ENCODE measurements around the gene TSFM. TPM values are rescaled to one million over a fixed set of nuclear protein-coding genes. Genes with fewer than 3 reads are reported as not detected.

Gene TSFM
- total and polyA plus RNA-seq, 4 donors, result 17.1 to 40.0 (median 26.0) TPM

DNA sequence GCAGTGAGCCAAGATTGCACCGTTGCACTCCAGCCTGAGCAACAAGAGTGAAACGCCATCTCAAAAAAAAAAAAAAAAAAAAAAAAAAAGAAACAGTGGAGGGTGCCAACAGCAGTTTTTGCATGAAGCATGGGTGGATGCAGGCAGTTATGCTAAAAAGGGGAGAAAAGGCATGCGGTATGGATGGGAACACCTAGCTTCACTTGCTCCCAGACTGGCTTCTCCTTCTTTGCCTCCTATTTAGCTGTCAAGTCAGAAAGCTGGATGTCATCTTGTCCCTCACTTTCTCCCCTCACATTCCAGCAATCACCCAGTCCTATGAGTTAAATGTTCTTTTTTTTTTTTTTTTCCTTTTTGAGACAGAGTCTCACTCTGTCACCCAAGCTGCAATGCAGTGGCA lies 7.5 kb upstream of the TSFM start:
- H3K9me3 ChIP-seq (ENCODE audit: control insufficient read depth in 4 of 4, insufficient read depth in 3 of 4, low read length in 3 of 4), result no peaks in the 10 kb centered on the region
- peaks cover 3 to 16% (median 6%) of the 10 kb centered on the region in 5 donors for H3K4me1 ChIP-seq (ENCODE audit: control insufficient read depth in 5 of 5, insufficient read depth in 5 of 5, low read length in 5 of 5)
- no peak overlapping the region for H3K27ac ChIP-seq (ENCODE audit: low read depth in 1 of 2, low read length in 1 of 2)
- DNase-seq (no peak), ATAC-seq (ENCODE audit: insufficient read depth, low FRiP score) (no peak)
- no peak overlapping the region for H3K9ac ChIP-seq (ENCODE audit: insufficient read depth in 1 of 2, low read length in 2 of 2)
- H3K27me3 ChIP-seq (ENCODE audit: control insufficient read depth in 3 of 3, insufficient read depth in 3 of 3, low read length in 2 of 3), result no peaks in the 10 kb centered on the region
- H3K4me3 ChIP-seq, result no peak overlapping the region
- TF ChIP-seq, protein P1, sequence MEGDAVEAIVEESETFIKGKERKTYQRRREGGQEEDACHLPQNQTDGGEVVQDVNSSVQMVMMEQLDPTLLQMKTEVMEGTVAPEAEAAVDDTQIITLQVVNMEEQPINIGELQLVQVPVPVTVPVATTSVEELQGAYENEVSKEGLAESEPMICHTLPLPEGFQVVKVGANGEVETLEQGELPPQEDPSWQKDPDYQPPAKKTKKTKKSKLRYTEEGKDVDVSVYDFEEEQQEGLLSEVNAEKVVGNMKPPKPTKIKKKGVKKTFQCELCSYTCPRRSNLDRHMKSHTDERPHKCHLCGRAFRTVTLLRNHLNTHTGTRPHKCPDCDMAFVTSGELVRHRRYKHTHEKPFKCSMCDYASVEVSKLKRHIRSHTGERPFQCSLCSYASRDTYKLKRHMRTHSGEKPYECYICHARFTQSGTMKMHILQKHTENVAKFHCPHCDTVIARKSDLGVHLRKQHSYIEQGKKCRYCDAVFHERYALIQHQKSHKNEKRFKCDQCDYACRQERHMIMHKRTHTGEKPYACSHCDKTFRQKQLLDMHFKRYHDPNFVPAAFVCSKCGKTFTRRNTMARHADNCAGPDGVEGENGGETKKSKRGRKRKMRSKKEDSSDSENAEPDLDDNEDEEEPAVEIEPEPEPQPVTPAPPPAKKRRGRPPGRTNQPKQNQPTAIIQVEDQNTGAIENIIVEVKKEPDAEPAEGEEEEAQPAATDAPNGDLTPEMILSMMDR (IDR thresholded peaks at IDR 0.05; ENCODE audit: control extremely low read depth, extremely low read depth), result no peak
- H3K36me3 ChIP-seq (ENCODE audit: control insufficient read depth in 4 of 4, insufficient read depth in 4 of 4, low read length in 4 of 4), result peaks cover 2 to 22% (median 5%) of the 10 kb centered on the region in 4 donors
- 89 to 100% methylated on average over 3 of the region's 3 CpGs for WGBS, 2 donors

DNA sequence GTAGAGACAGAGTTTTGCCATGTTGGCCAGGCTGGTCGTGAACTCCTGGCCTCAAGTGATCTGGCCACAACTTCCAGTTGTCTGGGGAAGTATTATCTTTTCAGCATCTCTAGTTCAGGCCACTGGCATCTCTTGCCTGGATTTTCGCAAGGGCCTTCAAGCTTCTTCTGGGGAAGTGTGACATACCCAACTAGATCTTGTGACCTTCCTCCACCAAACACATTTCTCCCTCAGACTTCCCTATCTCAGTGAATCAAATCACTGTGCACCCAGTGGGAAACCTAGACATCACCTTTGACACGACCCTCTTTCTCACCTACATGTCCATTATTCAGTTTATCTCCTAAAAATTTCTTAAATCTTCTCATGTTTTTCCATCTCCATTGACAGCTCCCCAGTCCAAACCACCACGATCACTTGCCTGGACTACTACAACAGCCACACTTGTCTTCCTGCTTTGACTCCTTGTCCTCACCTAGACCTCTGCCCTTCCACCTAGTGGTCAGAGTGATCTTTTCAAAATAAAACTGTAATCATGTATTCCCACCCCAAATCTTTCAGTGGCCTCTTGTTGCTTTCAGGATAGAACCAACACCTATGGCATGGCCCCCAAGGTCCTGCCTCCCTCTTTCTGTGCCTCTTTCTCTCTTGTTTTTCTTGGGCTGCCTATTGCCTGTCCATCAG lies 6.9 kb upstream of the TSFM start:
- no peaks in the 10 kb centered on the region for H3K9me3 ChIP-seq (ENCODE audit: control insufficient read depth in 4 of 4, insufficient read depth in 3 of 4, low read length in 3 of 4)
- H3K9ac ChIP-seq (ENCODE audit: insufficient read depth in 1 of 2, low read length in 2 of 2), result no peak overlapping the region
- peaks cover 3 to 16% (median 6%) of the 10 kb centered on the region in 5 donors for H3K4me1 ChIP-seq (ENCODE audit: control insufficient read depth in 5 of 5, insufficient read depth in 5 of 5, low read length in 5 of 5)
- no peak for DNase-seq
- TF ChIP-seq, protein P1 (IDR thresholded peaks at IDR 0.05; ENCODE audit: control extremely low read depth, extremely low read depth), result no peak
- H3K4me3 ChIP-seq, result no peak overlapping the region
- WGBS, 2 donors, result 65 to 73% methylated on average over 4 of the region's 4 CpGs
- no peaks in the 10 kb centered on the region for H3K27me3 ChIP-seq (ENCODE audit: control insufficient read depth in 3 of 3, insufficient read depth in 3 of 3, low read length in 2 of 3)
- peaks cover 1 to 21% (median 4%) of the 10 kb centered on the region in 4 donors for H3K36me3 ChIP-seq (ENCODE audit: control insufficient read depth in 4 of 4, insufficient read depth in 4 of 4, low read length in 4 of 4)
- H3K27ac ChIP-seq (ENCODE audit: low read depth in 1 of 2, low read length in 1 of 2), result peak overlapping the region in 1 of 2 donors; percentile 8
- no peak for ATAC-seq (ENCODE audit: insufficient read depth, low FRiP score)

DNA sequence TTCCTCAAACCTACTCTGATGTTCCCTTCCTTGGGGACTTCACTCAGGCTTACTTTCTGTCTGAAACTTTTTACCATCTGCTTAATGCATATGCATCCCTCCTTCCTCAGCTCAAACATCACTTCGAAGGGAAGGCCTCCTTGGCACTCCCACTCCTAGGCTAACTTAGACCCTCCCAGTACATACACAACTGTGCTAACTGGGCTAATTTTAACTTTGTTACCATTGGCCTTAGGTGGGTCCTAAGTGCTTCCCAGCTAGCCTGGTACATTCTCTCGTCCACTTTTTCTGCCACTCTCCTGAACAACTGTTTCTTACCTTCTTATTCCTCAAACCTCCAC lies 6.4 kb upstream of the TSFM start:
- Histone ChIP-seq H3K4me1 (ENCODE audit: control insufficient read depth in 5 of 5, insufficient read depth in 5 of 5, low read length in 5 of 5) (peaks cover under 1 to 12% (median 3%) of the 10 kb centered on the region in 5 donors), H3K4me3 (no peak overlapping the region), H3K36me3 (ENCODE audit: control insufficient read depth in 4 of 4, insufficient read depth in 4 of 4, low read length in 4 of 4) (peaks cover 0 to 19% (median 4%) of the 10 kb centered on the region in 4 donors), H3K27ac (ENCODE audit: low read depth in 1 of 2, low read length in 1 of 2) (peak overlapping the region in 1 of 2 donors; percentile 8), H3K27me3 (ENCODE audit: control insufficient read depth in 3 of 3, insufficient read depth in 3 of 3, low read length in 2 of 3) (no peaks in the 10 kb centered on the region), H3K9me3 (ENCODE audit: control insufficient read depth in 4 of 4, insufficient read depth in 3 of 4, low read length in 3 of 4) (no peaks in the 10 kb centered on the region), H3K9ac (ENCODE audit: insufficient read depth in 1 of 2, low read length in 2 of 2) (no peak overlapping the region)
- ATAC-seq (ENCODE audit: insufficient read depth, low FRiP score) (no peak), DNase-seq (no peak)
- 91 to 98% methylated on average over 2 of the region's 2 CpGs for WGBS, 2 donors
- TF ChIP-seq, protein P1 (IDR thresholded peaks at IDR 0.05; ENCODE audit: control extremely low read depth, extremely low read depth), result no peak

All from lung (tissue), 12 donors.